HUES64 (cell line): ENCODE measurements around the gene TMEM255B.

Experiments used
- H3K27ac ChIP-seq: 2 replicates; pipeline ENCODE4 v1.7.0; 2013; ENCODE audit warnings: low read depth, low read length, inconsistent platforms
- H3K27me3 ChIP-seq: 2 replicates; pipeline ENCODE4 v1.6.1; 2013; ENCODE audit warnings: mild to moderate bottlenecking, low read length; ENCODE audit not compliant: insufficient read depth
- H3K36me3 ChIP-seq: 2 replicates; pipeline ENCODE4 v1.6.1; 2013; ENCODE audit warnings: mild to moderate bottlenecking, low read length; ENCODE audit not compliant: insufficient read depth
- H3K4me1 ChIP-seq: 2 replicates; pipeline ENCODE4 v1.6.1; 2013; ENCODE audit warnings: mild to moderate bottlenecking, low read length, moderate library complexity; ENCODE audit not compliant: insufficient read depth
- H3K4me3 ChIP-seq: 2 replicates; pipeline ENCODE4 v1.5.1; 2013; ENCODE audit warnings: mild to moderate bottlenecking, low read length, moderate library complexity
- H3K9ac ChIP-seq: 2 replicates; pipeline ENCODE4 v1.6.1; 2013; ENCODE audit warnings: mild to moderate bottlenecking, low read depth, low read length
- H3K9me3 ChIP-seq: 2 replicates; pipeline ENCODE4 v1.6.1; 2013; ENCODE audit warnings: low read depth, low read length; ENCODE audit not compliant: insufficient read depth
- WGBS: fragments of 150-250, 120-280 bp; methylation state at CpG from one replicate; pipeline ENCODE4 v1.1.7; 2013; ENCODE audit warnings: missing lambda C conversion rate; 5-methylcytosine and 5-hydroxymethylcytosine counted together

The TMEM255B gene

DNA sequence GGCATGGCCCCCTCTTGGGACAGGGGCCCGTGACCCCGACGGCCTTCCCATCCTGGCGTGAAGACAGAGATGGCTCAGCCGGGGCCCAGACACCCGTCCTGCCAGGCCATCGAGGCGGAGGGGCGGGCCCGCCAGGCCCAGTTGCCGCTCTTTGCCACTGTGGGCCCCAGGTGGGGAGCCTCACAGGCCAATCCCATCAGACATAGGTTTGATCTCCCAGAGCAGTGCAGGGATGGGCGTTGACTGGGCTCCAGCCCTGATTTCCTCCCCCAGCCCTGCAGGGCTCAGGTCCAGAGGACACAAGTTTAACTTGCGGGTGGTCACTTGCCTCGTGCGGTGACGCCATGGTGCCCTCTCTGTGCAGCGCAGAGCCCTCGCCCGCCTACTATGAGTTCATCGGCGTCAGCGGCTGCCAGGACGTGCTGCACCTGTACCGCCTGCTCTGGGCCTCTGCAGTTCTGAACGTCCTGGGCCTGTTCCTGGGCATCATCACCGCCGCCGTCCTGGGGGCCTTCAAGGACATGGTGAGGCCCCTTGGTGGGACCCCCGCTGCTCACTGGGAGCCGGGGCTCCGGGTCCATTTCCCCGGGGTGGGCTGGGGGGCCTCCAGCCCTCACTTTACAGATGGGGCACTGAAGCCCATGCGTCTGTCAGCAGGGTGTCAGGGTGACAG is 42.4 kb downstream of the TMEM255B start:
- H3K9ac ChIP-seq: no peak overlapping the region
- no peaks in the 10 kb centered on the region for H3K36me3 ChIP-seq
- no peaks in the 10 kb centered on the region for H3K9me3 ChIP-seq
- peaks cover 8% of the 10 kb centered on the region; the same call in 1 of the 2 replicates for H3K4me1 ChIP-seq
- H3K4me3 ChIP-seq: no peak overlapping the region
- WGBS: 93% methylated on average over 33 of the region's 33 CpGs
- H3K27ac ChIP-seq: no peak overlapping the region
- H3K27me3 ChIP-seq: no peaks in the 10 kb centered on the region

DNA sequence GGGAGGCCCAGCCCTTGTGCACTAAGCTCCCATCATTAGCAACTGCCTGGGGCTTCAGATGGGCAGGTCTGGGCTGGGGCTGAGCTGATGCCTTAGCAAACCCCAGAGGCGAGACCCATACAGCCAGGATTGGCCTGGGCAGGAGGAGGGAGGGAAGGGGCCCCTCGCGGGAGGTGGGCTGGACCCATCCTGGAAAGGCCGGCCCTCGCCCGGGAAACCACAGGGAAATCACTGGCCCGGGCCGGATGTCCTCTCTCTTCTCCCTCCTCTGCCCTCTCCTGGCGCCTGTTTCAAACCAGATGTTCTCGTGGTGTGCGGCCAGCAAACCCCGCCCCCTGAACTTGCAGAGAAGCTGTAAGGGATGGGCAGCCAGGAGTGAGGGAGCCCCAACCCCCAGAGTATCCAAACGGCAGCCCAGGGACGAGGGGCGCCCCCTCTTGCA is 43.1 kb downstream of the TMEM255B start:
- H3K27me3 ChIP-seq: no peaks in the 10 kb centered on the region
- no peaks in the 10 kb centered on the region for H3K36me3 ChIP-seq
- H3K27ac ChIP-seq: no peak overlapping the region
- 23% methylated on average over 15 of the region's 15 CpGs for WGBS
- H3K9me3 ChIP-seq: no peaks in the 10 kb centered on the region
- H3K4me3 ChIP-seq: no peak overlapping the region
- H3K4me1 ChIP-seq: peaks cover 8% of the 10 kb centered on the region; the same call in 1 of the 2 replicates
- H3K9ac ChIP-seq: no peak overlapping the region

DNA sequence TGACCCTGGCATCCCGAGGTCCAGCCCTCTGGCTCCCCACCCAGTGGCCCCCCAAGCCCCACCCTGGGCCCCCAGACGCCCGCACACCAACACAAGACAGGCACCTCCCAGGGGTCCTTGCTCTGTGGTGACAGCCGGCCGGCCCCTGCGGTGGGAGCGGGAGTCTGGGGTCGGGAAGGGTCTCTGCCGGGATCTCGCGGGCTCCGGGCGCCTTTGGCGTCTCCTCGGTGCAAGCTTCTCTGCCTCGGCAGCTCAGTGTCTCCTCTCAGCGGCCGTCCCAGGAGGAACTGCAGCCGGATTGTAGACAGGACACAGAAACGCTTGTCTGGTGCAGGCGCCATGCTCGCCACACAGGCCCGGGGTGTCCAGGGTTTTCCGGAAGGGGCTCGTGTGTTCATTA is 43.7 kb downstream of the TMEM255B start:
- Histone ChIP-seq H3K4me3 (no peak overlapping the region), H3K27ac (no peak overlapping the region)

DNA sequence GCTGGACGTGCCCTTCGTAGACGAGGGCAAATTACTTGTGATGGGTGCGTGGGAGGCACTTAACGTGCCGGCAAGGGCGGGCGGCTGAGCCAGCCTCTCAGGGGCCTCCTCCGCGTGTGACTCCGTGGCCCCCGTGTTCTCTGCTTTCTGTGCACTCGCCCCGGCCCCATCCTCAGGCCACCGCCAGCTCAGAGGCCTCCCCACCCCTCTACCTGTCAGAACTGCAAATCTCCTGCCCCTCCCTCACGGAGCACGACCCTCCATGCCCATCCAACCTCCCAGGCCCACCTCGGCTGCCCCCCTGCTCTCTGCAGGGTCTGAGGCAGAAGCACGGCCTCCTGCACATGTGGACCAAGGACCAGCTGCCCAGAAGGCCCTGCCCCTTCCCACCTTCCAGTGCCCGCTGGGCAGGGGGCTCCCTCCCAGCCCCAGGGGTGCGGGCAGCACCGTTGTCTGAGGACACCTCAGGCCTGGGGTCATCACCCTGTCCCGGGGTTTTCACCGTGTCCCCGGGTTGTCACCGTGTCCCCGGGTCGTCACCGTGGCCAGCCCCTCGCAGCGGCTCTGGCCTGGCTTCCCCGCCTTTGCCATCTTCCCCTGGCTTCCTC is 44.5 kb downstream of the TMEM255B start:
- peaks cover 10% of the 10 kb centered on the region for H3K9me3 ChIP-seq
- H3K9ac ChIP-seq: no peak overlapping the region
- WGBS: 87% methylated on average over 32 of the region's 32 CpGs
- H3K27me3 ChIP-seq: no peaks in the 10 kb centered on the region
- H3K4me1 ChIP-seq: peaks cover 8% of the 10 kb centered on the region; the same call in 1 of the 2 replicates
- no peaks in the 10 kb centered on the region for H3K36me3 ChIP-seq
- no peak overlapping the region for H3K27ac ChIP-seq
- H3K4me3 ChIP-seq: no peak overlapping the region

More for the DNA sequence above, 43.7 kb downstream of the TMEM255B start:
- H3K9me3 ChIP-seq: peaks cover 3% of the 10 kb centered on the region; the same call in 1 of the 2 replicates
- WGBS: 87% methylated on average over 25 of the region's 25 CpGs
- peaks cover 8% of the 10 kb centered on the region; the same call in 1 of the 2 replicates for H3K4me1 ChIP-seq
- no peaks in the 10 kb centered on the region for H3K36me3 ChIP-seq
- no peak overlapping the region for H3K9ac ChIP-seq
- no peaks in the 10 kb centered on the region for H3K27me3 ChIP-seq

DNA sequence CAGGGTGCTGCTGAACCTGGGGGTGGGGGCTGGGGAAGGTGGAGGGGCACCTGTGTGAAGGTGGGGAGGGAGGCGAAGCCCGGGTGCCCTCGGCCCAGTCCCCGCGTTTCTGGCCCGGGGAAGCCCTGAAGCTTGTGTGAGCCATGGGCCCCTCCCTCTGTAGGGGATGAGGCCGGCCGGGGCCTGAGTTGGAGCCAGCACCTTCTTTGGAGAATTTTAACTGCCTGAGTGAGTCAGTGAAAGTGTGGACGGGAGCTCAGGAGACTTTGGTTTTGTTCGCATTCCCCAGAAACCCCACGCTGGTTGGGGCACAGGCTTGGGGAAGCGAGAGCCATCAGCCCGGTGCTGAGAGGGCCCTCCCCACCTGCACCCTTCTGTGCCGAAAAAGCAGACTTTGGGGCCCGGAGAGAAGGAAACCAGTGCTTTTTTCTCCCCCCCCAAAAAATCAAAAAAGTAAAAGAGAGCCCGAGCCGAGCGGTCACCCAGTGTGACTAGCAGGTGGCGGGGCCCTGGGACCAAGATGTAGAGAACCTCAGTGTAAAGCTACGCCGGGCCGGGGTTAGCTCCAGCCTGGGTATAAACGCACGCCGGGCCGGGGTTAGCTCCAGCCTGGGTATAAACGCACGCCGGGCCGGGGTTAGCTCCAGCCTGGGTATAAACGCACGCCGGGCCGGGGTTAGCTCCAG is 45.1 kb downstream of the TMEM255B start:
- WGBS: 92% methylated on average over 34 of the region's 34 CpGs
- no peak overlapping the region for H3K4me3 ChIP-seq

GRCh38 chr13:113804703-113805430 is 45.8 kb downstream of the TMEM255B start:
- Histone ChIP-seq H3K4me3 (no peak overlapping the region), H3K27me3 (no peaks in the 10 kb centered on the region)
- WGBS: 92% methylated on average over 39 of the region's 39 CpGs

More for the DNA sequence above, 45.1 kb downstream of the TMEM255B start:
- Histone ChIP-seq H3K36me3 (no peaks in the 10 kb centered on the region), H3K27me3 (no peaks in the 10 kb centered on the region), H3K27ac (no peak overlapping the region), H3K9ac (no peak overlapping the region), H3K4me1 (peaks cover 8% of the 10 kb centered on the region; the same call in 1 of the 2 replicates), H3K9me3 (peaks cover 10% of the 10 kb centered on the region)

GRCh38 chr13:113805431-113806103 is 46.5 kb downstream of the TMEM255B start:
- 95% methylated on average over 27 of the region's 27 CpGs for WGBS
- peaks cover 10% of the 10 kb centered on the region for H3K9me3 ChIP-seq

More at GRCh38 chr13:113804703-113805430, 45.8 kb downstream of the TMEM255B start:
- H3K27ac ChIP-seq: no peak overlapping the region
- H3K9ac ChIP-seq: no peak overlapping the region
- peaks cover 8% of the 10 kb centered on the region; the same call in 1 of the 2 replicates for H3K4me1 ChIP-seq
- H3K36me3 ChIP-seq: no peaks in the 10 kb centered on the region
- peaks cover 10% of the 10 kb centered on the region for H3K9me3 ChIP-seq

DNA sequence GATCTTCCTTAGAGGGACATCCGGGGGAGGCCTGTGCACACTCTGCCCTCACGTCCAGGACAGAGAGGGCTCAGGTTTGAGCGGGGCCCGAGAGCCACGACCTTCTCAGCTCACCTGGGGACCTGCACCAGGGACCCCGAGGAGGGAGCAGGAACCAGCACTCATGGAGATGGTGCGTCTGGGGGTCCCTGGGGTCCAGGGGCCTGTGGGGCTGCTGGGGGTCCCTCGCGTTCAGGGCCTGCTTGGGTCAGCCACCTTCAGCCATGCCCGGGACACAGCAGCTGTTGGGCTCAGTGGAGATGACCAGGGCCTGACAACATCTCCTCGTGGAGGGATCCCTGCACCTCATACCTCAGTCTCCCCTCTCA is 47.1 kb downstream of the TMEM255B start:
- WGBS: 92% methylated on average over 11 of the region's 11 CpGs
- Histone ChIP-seq H3K9ac (no peak overlapping the region), H3K4me3 (no peak overlapping the region), H3K27me3 (no peaks in the 10 kb centered on the region), H3K27ac (no peak overlapping the region), H3K4me1 (peaks cover 8% of the 10 kb centered on the region; the same call in 1 of the 2 replicates), H3K36me3 (no peaks in the 10 kb centered on the region), H3K9me3 (peaks cover 10% of the 10 kb centered on the region)

More at GRCh38 chr13:113805431-113806103, 46.5 kb downstream of the TMEM255B start:
- no peak overlapping the region for H3K4me3 ChIP-seq
- peaks cover 8% of the 10 kb centered on the region; the same call in 1 of the 2 replicates for H3K4me1 ChIP-seq
- H3K9ac ChIP-seq: no peak overlapping the region
- H3K36me3 ChIP-seq: no peaks in the 10 kb centered on the region
- no peak overlapping the region for H3K27ac ChIP-seq
- no peaks in the 10 kb centered on the region for H3K27me3 ChIP-seq

- peaks cover 10% of the 10 kb centered on the region for H3K9me3 ChIP-seq
- no peaks in the 10 kb centered on the region for H3K27me3 ChIP-seq
- peaks cover 8% of the 10 kb centered on the region; the same call in 1 of the 2 replicates for H3K4me1 ChIP-seq
- no peak overlapping the region for H3K27ac ChIP-seq
- 93% methylated on average over 13 of the region's 13 CpGs for WGBS
- H3K9ac ChIP-seq: no peak overlapping the region
- no peaks in the 10 kb centered on the region for H3K36me3 ChIP-seq
- no peak overlapping the region for H3K4me3 ChIP-seq
Measured at GRCh38 chr13:113806526-113806925, 47.5 kb downstream of the TMEM255B start.

GRCh38 chr13:113808058-113808834 is 49.2 kb downstream of the TMEM255B start:
- H3K4me1 ChIP-seq: no peaks in the 10 kb centered on the region
- no peak overlapping the region for H3K9ac ChIP-seq
- no peaks in the 10 kb centered on the region for H3K36me3 ChIP-seq
- no peaks in the 10 kb centered on the region for H3K27me3 ChIP-seq
- peaks cover 10% of the 10 kb centered on the region for H3K9me3 ChIP-seq
- 79% methylated on average over 12 of the region's 12 CpGs for WGBS
- H3K4me3 ChIP-seq: no peak overlapping the region
- no peak overlapping the region for H3K27ac ChIP-seq
